Hematopoietic multipotent progenitor cell treated with erythropoietin and hydrocortisone succinate and interleukin-3 and kit ligand, for 8 days (in vitro differentiated cells): ENCODE data around the gene TMEM74B.

Source experiments
- DNase-seq: peaks from one replicate; pipeline ENCODE4 v3.0.0-alpha.2; 2015

The TMEM74B gene

DNA sequence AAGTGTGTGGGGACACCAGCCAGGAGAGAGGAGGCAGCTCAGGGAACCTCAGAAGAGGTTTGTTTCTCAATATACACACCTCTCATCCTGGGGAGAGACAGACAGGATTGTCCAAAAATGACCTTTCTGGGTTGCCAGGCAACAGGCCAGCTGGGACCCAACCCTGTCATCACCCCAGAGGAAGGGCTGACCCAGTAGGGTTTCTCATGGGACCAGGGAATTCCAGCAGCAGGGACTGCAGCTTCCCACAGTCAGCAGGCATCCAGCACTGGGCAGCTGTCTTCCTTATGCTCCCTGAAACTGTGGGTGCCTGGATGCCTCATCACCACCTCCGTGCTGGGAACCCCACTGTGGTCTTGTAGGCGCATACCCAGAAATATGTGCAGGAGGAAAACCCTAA lies 19.8 kb upstream of the TMEM74B start:
- DNase-seq = no peak

DNA sequence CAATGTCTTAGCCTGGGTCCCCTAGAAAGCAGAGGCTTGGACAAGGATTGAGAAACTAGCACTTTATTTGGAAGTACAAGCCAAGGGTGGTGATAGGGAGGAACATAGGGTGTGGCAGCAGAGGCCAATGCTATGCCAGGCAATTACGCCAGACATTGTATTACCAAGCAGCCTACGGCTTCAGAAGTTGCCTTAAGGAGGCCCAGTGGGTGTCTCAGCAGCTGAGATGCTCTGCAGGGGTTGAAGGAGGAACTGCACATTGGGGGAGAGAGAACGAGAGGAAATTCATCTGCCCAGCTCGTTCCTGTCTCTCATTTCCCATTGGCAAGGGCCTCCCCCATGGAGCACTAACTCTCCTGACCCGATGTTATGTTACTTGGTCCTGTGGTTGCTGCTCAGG lies 19.3 kb upstream of the TMEM74B start:
- no peak for DNase-seq

DNA sequence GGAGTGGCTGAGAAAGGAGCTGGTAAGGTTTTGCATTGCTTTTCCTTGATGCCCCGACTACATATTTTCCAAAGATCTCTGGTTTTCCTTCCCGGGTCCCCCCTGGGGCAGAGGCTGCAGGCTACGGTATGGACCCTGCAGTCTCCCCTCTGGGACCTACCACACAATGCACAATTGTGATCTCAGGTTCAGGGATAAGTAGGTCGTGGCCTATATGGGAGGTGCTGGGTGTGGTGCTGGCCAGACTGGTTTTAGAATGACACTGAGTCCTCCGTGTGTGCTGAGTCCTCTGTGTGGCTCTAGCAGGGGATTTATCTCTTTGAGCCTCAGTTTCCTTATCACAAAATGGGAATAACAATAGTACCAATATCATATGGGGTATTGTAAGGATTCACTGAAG lies 18.8 kb upstream of the TMEM74B start:
- no peak for DNase-seq

DNA sequence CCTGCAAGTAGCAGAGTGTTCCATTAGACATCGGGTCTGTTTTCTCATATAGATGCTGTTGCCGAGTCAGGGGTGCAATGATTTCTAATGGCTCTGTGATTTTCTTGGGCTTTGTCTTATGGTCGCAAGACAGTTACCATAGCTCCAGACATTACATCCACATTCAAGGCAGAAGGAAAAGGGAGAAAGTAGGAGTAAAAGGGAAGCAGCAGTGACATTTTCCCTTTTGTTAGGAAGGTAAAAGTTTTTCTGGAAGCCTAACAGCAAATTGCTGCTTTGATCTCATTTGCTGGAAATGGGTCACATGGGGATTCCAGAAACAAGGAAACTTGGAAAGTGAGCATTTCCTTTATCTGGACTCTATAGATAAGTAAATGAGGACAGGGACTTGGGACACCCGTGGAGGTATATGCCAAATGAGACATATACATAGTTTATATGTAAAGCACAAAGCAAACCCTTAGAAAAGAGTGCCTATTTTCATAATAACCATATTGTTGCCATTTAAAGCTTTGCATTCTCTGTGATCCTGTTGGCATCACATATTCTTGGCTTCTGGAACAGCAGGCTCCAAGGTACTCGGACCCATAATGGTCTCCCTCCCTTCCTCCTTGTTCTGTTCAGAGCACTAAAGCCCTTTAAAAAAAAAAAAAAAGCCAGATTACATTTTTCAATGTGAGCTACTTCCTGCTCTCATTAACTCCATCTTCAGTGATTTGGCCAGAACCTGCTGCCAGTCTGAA lies 18.2 kb upstream of the TMEM74B start, which contains the start of gene C20orf202:
Gene C20orf202, plus strand, starts transcription at position 693 of the 743 bp plus-strand sequence. CDS start 132 bp downstream, outside the sequence.
- DNase-seq = no peak

DNA sequence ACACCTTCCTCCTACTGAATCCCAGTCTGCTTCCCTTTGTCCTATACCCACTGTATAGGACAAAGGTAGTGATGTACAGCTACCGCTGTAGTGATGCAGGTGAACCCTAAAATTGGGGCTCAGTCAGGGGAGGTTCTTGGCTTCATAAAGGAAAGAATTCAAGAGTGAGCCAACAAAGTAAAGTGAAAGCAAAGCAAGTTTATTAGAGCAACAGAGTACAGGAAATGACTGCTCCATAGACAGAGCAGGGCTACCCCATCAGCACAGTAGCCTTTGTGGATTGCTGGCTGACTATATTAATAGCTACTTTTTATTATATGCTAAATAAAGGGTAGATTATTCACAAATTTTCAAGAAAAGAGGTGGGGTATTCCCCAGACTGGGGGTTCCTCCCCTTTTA lies 15.2 kb upstream of the TMEM74B start:
- no peak for DNase-seq

DNA sequence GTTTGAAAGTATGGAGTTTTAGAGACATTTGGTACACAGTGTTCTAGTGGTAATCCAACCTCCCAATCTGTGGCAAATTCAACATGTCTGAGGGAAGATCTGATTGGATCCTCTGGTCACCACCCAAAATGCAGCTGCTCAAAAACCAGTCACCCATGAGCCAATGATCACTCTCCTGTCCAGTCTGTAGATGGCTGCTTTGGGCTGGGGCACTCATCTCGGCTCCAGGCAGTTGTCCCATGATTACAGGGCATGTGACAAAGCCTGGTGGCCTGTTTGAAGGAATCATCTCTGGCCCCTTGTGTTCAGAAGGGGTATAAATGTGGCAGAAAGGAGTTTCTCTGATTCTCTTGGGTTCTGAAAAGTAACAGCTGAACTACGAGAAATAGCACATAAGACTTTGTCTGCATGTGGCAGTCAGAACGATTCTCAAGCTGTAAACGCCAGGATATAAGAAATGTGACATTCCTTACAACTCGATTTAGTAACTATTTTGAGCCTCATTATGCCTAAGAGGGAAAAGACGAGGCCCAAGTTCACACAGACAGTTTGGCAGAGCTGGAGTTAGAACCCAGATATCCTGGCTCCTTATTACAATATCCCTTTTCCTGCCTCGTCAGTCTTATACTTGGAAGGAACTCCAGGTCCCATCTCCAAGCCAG lies 14.6 kb upstream of the TMEM74B start:
- DNase-seq = no peak

DNA sequence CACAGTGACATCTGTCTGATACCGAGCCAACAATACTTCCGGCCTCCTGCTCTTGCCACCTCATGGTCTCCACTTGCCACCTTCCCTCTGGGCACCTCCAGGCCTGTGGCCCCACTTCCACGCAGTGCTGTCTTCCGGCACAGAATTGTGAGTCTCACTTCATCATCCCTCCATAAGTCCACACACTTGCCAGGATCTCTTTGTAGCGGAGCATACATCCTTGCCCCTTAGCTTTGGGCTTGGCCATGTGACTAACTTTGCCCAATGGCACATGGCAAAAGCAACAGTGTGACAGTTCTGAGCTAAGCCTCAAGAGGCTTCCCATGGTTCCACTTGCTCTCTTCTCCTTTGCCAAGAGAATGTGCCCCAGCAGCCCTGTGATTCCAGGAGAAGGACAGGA lies 14.0 kb upstream of the TMEM74B start:
- no peak for DNase-seq

DNA sequence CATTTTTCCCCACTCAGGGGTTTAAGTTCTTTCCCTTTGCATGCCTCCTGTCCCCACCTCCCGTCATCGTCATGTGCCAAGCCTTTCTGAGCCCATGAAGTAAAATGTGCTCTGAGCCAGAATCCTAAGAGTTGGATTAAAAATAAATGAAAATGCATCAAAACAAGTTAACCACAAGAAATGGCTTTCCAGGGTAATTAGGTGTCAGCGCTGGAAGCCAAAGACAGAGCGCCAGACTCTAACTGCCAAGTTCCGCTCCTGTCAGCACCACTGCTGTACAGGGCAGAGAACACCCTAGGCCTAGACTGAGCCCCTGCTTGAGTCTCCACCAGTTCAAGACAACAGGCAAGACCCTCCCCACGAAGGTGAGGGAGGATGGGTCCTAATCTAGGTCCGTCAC lies 13.0 kb upstream of the TMEM74B start:
- no peak for DNase-seq

DNA sequence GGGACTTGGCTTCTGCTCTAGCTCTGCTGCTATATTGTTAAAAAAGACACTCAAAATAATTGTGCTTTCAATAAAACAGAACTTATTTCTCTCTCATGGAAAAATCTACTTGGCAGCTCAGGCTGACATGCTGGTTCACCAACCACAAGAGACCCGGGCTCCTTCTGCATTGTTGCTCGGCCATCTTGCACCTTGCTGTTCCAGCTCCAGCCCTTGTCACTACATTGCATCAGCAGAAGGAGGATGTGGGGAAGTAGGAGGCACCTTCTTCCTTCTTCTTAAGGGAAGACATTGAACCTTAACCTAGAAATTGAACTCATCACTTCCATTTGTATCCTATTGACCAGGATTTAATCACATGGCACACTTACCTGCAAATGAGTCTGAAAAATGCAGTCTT lies 11.9 kb upstream of the TMEM74B start:
- DNase-seq = no peak

DNA sequence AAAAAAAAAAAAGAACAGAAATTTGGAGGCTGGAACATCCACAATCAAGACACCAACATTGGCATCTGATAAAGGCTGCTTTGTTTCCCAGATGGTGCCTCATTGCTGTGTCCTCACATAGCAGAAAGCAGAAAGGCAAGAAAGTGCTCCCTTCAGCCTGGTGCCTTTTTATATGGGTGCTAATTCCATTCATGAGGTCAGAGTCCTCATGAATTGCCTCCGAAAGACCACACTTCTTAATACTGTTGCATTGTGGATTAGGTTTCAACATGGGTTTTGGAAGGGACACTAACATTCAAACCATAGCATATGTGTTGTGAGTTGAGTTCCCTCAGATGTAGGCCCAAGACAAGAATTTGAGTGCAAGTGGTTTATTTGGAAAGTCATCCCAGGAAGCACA lies 10.4 kb upstream of the TMEM74B start:
- DNase-seq = no peak

DNA sequence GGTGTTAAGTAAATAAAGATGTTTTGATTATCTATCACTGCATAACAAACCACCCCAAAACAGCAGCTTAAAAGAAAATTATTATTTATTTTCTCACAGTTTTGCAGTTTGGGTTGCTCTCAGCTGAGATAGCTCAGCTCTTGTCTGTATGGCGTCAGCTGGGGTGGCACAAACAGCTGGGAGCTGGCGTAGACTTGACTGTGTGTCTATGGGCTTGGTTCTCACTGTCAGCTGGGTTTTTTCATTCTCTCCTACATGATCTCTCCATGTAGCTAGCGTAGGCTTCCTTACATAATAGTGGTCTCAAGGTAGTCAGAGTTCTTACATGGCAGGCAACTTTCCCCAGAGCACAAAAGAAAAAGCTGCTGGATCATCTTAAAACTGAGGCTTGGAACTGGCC lies 6.5 kb upstream of the TMEM74B start:
- DNase-seq = no peak

DNA sequence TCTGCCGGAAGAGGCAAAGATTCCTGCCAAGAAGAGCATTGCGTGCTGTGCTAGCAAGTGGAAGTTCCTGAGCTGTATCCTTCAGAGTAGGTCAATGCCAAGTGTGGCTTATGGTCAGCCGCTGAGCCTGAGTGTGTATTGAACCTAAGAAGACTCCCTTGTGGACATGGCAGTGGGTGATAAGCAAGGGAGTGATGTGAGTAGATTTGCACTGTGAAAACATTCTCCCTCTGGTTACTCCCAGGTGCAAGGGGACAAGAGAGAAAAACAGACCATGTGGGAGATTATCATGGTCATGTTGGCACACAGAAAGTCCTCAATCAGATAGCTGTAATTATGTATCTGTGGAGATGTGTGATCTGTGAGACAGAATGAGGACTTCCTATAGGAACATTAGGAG lies 6.1 kb upstream of the TMEM74B start:
- DNase-seq = no peak

DNA sequence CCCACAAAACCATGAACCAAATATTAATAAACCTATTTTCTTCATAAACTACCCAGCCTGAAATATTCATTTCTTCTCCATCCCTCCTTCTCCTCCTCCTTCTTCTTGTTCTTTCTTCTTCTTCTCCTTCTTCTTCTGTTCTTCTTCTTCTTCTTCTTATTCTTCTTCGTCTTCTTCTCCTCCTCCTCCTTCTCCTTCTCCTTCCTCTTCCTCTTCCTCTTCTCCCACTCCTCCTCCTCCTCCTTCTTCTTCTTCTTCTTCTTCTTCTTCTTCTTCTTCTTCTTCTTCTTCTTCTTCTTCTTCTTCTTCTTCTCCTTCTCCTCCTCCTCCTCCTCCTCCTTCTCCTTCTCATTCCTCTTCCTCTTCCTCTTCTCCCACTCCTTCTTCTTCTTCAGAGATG lies 5.0 kb upstream of the TMEM74B start:
- no peak for DNase-seq

DNA sequence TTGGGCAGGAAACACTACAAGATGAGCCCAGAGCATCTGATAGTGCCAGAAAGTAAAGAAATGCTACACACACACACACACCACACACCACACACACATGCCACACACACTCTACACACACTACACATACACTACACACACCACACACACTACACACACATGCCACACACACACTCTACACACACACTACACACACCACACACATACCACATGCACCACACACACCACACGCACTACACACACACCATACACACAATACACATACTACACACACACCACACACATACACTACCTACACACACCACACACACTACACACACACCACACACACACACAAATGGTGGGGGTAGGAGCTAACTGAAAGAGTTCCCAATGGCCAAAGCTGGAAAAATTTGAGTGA lies 3.6 kb upstream of the TMEM74B start:
- DNase-seq = no peak

DNA sequence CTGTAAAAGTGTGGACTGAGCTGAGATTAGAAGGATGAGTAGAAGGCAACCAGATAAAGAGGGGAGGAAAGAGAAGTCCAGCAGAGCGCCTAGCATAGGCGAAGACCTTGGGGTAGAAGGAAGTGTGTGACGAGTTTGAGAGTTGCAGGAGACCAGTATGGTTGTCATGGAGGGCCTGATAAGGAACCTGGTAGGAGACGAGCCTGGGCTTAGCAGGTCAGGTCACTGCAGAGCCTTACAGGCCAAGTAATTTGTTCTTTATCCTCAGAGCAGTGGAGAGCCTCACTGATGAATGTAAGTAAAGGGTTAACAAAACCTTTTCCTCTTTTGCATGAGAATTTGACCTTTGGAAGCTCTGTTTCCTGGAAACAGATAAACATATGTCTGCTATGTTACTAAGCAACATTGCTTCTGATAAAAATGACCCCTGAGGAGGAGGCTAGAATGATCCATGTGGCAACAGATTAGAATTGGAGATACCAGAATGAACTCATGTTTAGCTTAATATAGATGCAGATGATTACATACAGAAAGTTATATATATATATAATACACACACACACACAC lies 2.9 kb upstream of the TMEM74B start:
- peak; percentile 80 for DNase-seq

DNA sequence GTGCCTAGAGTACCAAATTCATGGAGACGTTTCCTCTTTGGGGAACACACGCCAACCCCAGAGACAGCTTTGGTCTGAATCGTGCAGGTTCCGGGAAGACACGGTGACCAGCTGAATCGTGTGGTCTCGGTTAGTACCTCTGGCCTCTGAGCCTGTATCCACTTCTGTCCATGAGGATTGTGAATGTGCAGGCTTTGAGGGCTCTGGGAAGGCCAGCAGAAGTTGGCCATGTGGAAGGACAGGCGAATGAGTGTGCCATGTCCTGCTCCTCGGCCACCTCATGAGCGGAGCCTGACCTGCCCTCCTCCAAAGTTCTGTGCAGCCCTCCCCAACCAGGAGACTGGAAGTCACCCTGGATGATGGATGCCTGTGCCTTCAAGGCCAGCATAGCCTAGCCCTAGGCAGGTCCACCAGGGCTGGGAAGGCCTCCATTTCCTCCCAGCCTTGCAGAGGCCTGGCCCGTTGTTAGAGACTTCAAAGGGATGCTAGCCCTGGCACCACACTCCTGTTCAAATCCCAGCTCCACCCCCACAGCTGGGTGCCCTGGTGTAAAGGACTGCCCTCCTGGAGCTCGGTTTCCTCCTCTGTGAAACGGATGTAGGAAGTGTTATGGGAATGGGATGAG lies 1.7 kb upstream of the TMEM74B start:
- no peak for DNase-seq

DNA sequence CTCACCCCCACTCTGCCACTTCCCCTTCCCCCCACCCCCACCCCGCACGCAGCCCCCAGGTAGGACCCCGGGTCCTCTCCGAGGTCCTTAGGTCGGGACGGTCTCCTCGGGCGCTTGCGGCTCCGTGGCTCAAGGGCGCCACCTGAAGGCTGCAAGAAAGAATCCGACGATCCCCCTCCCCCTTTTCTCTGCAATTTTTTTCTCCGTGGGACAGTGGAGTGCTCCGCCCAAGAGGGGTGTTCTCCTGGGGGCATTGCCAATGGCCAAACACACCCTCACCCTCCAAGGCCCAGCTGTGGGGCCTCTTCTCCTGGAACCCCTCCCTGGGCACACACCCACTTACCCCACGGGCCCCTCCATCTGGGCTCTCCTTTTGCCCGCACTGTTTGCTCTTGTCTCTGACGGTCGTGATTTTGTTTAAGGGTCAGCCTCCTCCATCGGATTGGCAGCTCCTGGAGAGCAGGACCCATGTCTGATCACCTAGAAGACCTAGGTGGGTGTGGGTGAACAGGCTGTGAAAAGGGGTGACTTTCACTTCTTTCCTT lies 1.1 kb upstream of the TMEM74B start:
- peak; percentile 67 for DNase-seq

DNA sequence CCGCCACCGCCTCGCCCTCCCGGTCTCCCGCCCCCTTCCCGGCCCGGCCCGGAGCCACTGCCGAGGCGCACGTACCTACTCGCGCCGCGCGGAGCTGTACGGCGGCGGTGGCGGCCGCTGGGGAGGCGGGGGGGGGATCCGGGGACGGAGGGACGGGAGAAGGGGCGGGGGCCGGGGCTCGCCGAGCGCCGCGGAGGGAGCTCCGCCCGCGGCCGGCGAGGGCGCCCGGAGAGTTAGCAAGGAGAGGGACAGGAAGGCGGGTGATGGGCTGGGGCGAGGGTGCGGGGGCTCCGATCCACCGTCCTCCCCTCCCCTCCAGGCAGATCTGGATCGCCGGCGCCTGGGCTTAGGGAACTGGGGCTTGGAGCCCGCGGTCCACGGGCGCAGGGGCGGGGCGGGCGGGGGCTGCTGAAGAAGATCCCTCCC lies 548 bp upstream of the TMEM74B start:
- DNase-seq = no peak

DNA sequence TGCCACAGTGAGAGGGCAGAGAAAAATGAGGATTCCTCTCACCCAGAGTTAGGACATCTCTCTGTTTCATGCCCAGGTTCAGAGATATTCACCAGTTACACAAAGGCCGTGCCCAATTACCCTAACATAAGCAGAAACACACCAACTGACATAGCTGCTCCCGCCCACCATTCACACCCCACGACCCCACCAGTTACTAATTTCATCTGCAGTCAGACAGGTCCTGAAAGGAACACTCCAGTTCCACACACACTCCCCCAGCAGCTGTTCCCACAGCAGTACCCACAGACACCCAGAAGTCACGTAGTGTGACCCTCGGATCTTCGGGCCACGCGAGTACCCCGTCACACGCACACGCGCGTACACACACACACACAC lies 532 bp downstream of the TMEM74B start:
- no peak for DNase-seq

DNA sequence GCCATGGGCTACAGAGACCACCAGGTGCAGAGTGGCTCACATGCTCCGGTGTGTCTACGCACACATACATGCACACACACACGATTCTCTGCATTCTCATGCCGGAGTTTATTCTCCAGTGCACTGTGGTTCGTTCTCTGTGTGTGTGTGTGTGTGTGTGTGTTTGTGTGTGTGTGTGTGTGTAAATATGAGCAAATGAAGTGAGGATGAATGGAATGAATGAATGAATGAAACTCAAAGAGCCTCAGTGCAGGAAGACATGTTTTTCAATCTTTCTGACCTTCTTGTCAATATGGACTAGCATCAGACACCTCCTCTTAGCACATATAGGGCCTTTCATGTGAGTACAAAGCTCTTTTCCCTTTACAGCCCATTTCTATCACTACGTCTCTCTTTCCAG lies 1.6 kb downstream of the TMEM74B start:
- DNase-seq = no peak

DNA sequence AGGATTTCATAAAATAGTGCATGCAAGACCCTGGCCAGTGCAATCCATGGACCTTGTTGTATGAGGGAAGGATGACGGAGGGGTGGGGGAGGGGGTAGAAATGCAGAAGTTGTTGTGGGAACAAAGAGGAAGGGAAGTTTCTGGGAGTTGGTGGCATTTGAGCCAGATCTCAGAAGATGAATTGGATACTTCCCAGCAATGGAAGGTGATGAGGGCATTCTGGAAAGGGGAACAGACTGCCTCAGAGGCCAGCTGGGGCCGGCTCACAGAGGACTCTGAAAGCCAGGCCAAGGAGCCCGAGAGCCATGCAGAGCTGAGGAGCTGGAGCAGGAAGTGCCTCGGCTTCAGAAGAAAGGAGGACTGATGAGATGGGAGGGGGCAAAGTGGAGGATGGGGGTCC lies 2.7 kb downstream of the TMEM74B start:
- DNase-seq = no peak

DNA sequence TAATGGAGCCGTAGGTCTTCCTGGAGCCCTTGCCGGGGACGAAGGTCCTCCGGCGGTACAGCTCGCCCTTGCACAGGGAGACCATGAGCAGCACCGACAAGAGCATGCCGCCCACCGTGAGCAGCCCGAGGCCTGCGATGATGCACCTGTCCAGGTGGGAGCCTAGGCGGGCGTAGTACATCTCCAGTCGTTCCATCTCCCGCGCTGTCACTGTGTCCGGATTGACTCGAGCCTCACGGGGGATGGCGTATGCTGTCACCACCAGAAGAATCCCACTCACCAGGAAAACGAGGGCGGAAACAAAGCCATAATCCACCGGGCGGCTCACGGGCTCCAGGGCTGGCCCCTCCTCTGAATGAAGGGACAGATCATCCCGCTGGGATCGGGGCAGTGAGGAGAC lies 3.8 kb downstream of the TMEM74B start:
- DNase-seq = no peak

DNA sequence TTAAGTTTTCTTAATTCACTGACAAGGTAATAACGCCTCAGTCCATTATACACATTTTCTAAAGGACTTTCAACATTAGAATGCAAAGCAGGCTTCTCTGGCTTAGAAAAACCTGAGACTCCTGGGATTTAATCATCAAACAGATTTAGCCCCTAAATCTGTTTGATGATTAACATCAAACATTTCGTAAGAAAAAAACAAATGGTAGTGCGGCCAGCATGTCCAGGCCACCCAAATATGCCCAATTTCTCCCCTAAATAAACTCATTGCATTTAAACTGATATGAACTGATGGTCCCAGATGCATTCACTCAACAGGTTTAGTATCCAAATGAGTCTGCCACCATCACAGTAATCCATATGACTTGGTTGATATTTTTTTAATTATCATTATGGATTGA lies 6.2 kb downstream of the TMEM74B start:
- DNase-seq = no peak

DNA sequence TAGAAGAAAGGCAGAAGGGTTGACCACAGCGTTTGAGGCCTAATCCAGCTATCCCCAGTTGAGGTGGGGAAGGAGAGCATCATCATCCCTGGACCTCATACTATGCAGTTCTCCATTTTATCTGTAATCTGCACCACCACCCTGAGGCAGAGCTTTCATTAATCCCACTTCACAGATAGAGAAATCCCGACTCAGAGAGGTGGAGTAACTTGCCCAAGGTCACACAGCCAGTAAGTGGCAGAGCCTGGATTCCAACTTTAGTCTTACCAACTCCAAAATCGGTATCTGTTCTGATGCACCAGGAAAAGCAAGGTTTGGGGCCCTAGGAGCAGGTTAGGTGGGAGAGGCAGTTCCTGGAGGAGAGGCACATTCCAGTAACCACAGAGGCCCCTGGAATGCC lies 6.7 kb downstream of the TMEM74B start:
- no peak for DNase-seq
